NT2/D1 (cell line): Measurements from ENCODE around the gene EGFR.

Experiments used
- SUZ12 ChIP-seq: IDR thresholded peaks from 2 replicates; pipeline ENCODE4 v1.6.1; 2011; ENCODE audit not compliant: insufficient read length, insufficient read depth; ENCODE audit errors: extremely low read depth
- YY1 ChIP-seq: IDR thresholded peaks from 2 replicates; pipeline ENCODE4 v1.6.1; 2011; ENCODE audit not compliant: insufficient read length, insufficient read depth
- ZNF274 ChIP-seq: IDR thresholded peaks from 2 replicates; pipeline ENCODE4 v1.6.1; 2011; ENCODE audit warnings: mild to moderate bottlenecking, low read depth, low read length

- TF ChIP-seq ZNF274 (no peak), SUZ12 (no peak), YY1 (no peak)
Observed at GRCh38 chr7:55155351-55156117, 136.7 kb downstream of the EGFR start.
